GM12891 (cell line): ENCODE data around the gene NTHL1.

Source experiments
- POLR2A ChIP-seq: IDR thresholded peaks from 2 replicates; pipeline ENCODE4 v1.6.1; 2011; ENCODE audit warnings: low read depth, low read length, control low read depth
- POLR2AphosphoS5 ChIP-seq: IDR thresholded peaks from 2 replicates; pipeline ENCODE4 v1.6.1; 2011; ENCODE audit warnings: low read depth, low read length, control low read depth
- SPI1 ChIP-seq: IDR thresholded peaks from 2 replicates; pipeline ENCODE4 v1.6.1; 2011; ENCODE audit warnings: low read depth, low read length, control low read depth
- TAF1 ChIP-seq: IDR thresholded peaks from 2 replicates; pipeline ENCODE4 v1.6.1; 2011; ENCODE audit warnings: low read depth, low read length, control low read depth

GRCh38 chr16:2089706-2090480, 42.3 kb upstream of the NTHL1 start:
- TF ChIP-seq POLR2AphosphoS5 (no peak), TAF1 (no peak), POLR2A (no peak), SPI1 (no peak)
